ENCODE results near the gene KSR2. TPM values are rescaled to one million over a fixed set of nuclear protein-coding genes. Genes with fewer than 3 reads are reported as not detected.
"Not testable (repeated sequence)": the region's sequence is repeated elsewhere in the genome, so short reads cannot be mapped to it uniquely, and the experiment has no call there.

KSR2 gene
- total RNA-seq, 1 donor from 2014 or later = 0.26 TPM

GRCh38 chr12:117891265-117891664 is 77.5 kb downstream of the KSR2 start:
- DNase-seq (ENCODE audit: low read depth in 2 of 2) = not testable (repeated sequence)

DNA sequence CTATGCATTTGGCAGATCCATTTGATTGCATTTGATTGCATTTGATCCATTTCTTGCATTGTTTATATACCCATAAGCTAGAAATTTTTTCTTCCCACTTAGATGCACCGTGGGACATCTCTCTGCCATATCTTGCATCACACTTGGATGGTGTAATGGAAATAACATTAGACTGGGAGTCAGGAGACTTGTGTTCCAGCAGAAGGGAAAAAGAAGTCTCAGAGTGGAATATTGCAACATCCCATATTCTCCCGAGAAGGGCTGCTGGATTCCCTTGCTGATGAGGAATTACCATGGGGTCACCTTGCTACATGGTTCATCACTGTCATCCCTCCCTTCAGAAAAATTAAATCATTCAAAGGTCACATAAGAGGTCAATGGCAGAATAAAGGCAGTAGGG is 78.1 kb downstream of the KSR2 start:
- no peak for DNase-seq (ENCODE audit: low read depth in 2 of 2)

- no peak for DNase-seq (ENCODE audit: low read depth in 2 of 2)
Measured at GRCh38 chr12:117890137-117890536, 78.7 kb downstream of the KSR2 start.

- DNase-seq (ENCODE audit: low read depth in 2 of 2) = no peak
Measured at GRCh38 chr12:117889098-117889497, 79.7 kb downstream of the KSR2 start.

DNA sequence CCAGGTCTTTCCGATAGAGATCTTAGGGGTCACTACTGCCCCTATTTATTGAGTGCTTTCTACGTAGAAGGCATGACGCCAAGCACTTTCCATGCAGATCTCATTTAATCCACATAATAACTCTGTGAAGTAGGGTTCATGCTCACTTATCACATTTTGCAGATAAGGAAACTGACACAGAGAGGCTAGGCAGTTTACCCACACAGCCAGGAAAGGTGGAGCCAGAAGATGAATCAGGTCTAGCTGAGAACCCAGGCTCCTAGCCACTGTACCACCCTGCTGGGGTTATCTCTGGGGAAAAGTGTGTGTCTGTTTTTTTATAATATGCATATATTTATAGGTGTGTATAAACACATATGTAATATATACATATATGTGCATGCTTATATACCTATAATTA is 83.6 kb downstream of the KSR2 start:
- DNase-seq (ENCODE audit: low read depth in 2 of 2) = no peak

- no peak for DNase-seq (ENCODE audit: low read depth in 2 of 2)
Measured at GRCh38 chr12:117884161-117884560, 84.6 kb downstream of the KSR2 start.

- no peak for DNase-seq (ENCODE audit: low read depth in 2 of 2)
Measured at GRCh38 chr12:117882603-117883184, 86.1 kb downstream of the KSR2 start.

GRCh38 chr12:117882181-117882580 is 86.6 kb downstream of the KSR2 start:
- no peak for DNase-seq (ENCODE audit: low read depth in 2 of 2)

- no peak for DNase-seq (ENCODE audit: low read depth in 2 of 2)
Measured at GRCh38 chr12:117881517-117881916, 87.3 kb downstream of the KSR2 start.

DNA sequence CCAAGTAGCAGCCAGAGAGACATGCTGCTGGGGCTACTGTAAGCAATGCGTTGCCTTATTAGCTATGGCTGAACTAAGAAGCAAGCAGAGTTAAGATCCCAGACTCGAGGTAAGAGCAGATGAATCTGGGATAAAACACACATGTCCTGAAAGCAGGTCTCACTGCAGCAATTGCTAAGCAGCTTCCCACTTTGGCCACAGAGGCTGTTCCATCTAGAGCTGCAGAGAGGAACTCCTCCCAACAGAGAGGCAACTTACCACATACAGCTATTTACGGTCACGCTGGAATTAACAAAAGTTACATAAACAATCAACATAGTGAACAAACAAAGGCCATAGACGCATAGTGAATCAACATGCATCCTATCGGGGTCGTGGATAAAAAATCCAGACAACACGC is 90.2 kb downstream of the KSR2 start:
- DNase-seq (ENCODE audit: low read depth in 2 of 2) = no peak

- DNase-seq (ENCODE audit: low read depth in 2 of 2) = no peak
Measured at GRCh38 chr12:117876436-117876816, 92.4 kb downstream of the KSR2 start.

GRCh38 chr12:117875744-117876435 is 92.9 kb downstream of the KSR2 start:
- DNase-seq (ENCODE audit: low read depth in 2 of 2) = peak in 1 of 2 donors; percentile 55

DNA sequence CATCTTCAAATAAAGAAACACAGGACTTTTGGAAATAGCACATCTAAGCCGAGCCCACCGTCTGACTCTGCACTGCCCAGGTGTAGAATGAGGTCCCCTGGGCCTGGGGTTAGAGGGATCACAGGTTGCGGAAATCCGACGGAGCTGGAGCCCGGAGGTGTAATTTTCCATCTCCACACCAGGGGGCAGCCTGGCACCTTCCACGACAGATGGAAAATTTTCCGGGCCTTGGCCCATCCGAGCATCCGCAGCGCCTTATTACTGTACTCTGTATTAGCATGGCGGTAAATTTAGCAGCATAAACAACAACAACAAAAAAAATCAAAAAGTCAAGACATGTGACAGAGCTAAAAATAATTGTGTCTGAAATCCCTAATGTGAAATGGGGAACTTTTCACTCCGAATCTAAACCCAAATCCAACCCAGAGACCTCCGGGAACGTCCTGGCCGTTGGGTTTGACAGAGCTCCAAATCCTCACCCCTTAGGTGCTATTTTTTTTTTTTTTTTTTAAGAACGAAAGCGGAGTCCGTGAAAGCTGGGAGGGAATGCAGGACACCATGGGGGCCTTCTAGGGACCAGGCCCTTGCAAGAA is 93.9 kb downstream of the KSR2 start:
- DNase-seq (ENCODE audit: low read depth in 2 of 2) = peak; percentile 40 to 64

GRCh38 chr12:117874198-117874597 is 94.6 kb downstream of the KSR2 start:
- not testable (repeated sequence) for DNase-seq (ENCODE audit: low read depth in 2 of 2)

DNA sequence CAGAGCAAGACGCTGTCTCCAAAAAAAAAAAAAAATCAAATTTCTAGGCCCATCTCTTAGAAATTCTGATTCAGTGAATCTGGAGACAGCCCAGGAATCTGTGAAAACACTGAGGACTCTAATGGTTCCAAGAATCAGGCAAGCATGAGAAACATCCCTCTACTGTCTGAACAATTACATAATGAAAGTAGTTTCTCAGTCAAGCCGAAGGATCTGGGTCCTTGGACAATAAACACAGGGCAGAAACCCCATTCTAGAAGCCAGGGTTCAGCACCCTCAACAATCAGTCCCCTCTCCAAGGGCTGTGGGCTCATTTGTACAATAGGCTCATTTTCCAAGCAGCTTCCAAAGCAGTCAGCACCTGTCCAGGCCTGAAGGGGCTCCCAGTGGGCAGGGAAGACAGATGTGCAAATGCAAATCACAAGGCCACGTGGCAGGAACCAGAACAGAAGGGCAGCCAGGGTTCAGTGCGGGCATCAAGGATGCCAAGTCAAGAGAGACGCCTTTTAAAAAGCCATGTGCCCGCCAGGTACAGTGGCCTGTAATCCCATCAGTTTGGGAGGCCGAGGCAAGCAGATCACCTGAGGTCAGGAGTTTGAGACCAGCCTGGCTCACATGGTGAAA is 96.1 kb downstream of the KSR2 start:
- no peak for DNase-seq (ENCODE audit: low read depth in 2 of 2)

DNA sequence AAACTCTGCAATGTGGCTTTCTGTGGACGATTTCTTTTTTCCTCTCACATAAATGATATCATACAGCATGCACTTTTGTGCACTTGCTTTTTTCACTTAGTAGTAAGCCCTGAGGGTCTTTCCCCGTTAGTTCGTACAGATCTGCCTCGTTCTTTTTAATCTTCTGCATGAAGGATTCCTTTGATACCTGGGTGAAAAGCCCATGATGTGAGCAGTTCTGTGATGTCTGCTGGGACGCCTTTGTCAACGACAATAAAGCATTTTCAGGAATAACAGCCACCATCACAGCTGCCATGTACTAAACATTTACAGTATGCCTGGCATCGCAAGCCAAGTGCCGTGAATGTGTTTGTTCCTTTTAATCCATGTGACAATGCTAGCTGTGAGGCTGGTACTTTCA is 99.2 kb downstream of the KSR2 start:
- no peak for DNase-seq (ENCODE audit: low read depth in 2 of 2)

DNA sequence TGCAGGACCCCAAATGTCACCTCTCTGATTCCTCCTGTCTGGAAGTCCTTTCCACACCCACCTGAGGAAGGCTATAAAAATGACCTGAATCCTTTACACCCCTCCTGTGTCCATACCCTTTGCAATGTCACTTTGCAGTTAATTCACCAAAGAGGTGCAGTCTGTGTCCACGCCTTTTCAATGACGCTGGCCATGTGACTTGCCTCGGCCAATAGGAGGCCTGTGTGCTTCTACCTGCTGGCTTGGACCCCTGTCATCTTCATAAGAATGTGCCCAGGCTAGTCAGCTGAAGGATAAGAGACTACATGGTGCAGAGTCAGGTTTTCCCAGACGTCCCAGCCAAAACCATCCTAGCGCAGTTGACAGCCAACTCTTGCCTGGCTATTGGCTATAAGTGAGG is 101.4 kb downstream of the KSR2 start:
- no peak for DNase-seq (ENCODE audit: low read depth in 2 of 2)

GRCh38 chr12:117865505-117865904 is 103.3 kb downstream of the KSR2 start:
- DNase-seq (ENCODE audit: low read depth in 2 of 2) = no peak

GRCh38 chr12:117863002-117863709 is 105.6 kb downstream of the KSR2 start:
- DNase-seq (ENCODE audit: low read depth in 2 of 2) = no peak

- no peak for DNase-seq (ENCODE audit: low read depth in 2 of 2)
Measured at GRCh38 chr12:117861691-117862090, 107.1 kb downstream of the KSR2 start.

GRCh38 chr12:117860787-117861290 is 108.0 kb downstream of the KSR2 start:
- DNase-seq (ENCODE audit: low read depth in 2 of 2) = not testable (repeated sequence)

DNA sequence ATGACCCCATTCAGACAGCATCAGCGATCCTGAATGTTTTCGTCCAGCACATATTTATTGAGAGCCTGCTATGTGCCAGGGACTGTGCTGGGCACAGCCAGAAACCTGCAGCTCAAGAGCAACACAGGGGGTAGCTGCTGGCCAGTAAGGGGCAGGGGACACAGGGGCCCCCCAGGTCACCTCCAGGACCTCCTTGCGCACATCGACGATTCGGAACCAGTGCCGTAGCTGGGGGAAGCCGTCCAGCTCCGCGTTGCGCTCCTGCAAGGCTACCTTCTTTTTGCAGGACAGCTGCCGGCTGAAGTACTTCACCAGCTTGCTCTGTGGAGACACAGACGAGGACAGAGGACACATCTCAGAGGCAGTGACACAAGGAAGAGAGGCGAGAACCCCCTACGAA is 108.7 kb downstream of the KSR2 start:
- no peak for DNase-seq (ENCODE audit: low read depth in 2 of 2)

Measured in dermis microvascular lymphatic vessel endothelial cell (primary cell).